ENCODE results near the gene NUP62.

NUP62 gene

GRCh38 chr19:49862391-49863253 is 66.7 kb downstream of the NUP62 start:
- Histone ChIP-seq H3K4me1 (peaks cover 10% of the 10 kb centered on the region), H3K4me3 (ENCODE audit: low read depth, low read length) (no peak overlapping the region), H3K79me2 (peaks cover 24% of the 10 kb centered on the region), H3K9me3 (ENCODE audit: control insufficient read depth, low read length) (no peaks in the 10 kb centered on the region), H3K27ac (no peak overlapping the region), H3K36me3 (ENCODE audit: control insufficient read depth, insufficient read depth, low read length) (no peaks in the 10 kb centered on the region), H3K9ac (no peak overlapping the region), H2AFZ (no peak overlapping the region), H3K4me2 (ENCODE audit: low read length) (no peak overlapping the region), H3K27me3 (ENCODE audit: control insufficient read depth, insufficient read depth, low read length) (no peaks in the 10 kb centered on the region)
- TF ChIP-seq CTCF (IDR thresholded peaks at IDR 0.05), result no peak

GRCh38 chr19:49861541-49862378 is 67.5 kb downstream of the NUP62 start:
- Histone ChIP-seq H3K79me2 (peaks cover 24% of the 10 kb centered on the region), H3K27ac (no peak overlapping the region), H3K4me2 (ENCODE audit: low read length) (no peak overlapping the region), H3K36me3 (ENCODE audit: control insufficient read depth, insufficient read depth, low read length) (no peaks in the 10 kb centered on the region), H3K4me1 (peaks cover 10% of the 10 kb centered on the region), H2AFZ (no peak overlapping the region), H3K9me3 (ENCODE audit: control insufficient read depth, low read length) (no peaks in the 10 kb centered on the region), H3K9ac (no peak overlapping the region), H3K27me3 (ENCODE audit: control insufficient read depth, insufficient read depth, low read length) (no peaks in the 10 kb centered on the region), H3K4me3 (ENCODE audit: low read depth, low read length) (no peak overlapping the region)
- no peak for TF ChIP-seq CTCF (IDR thresholded peaks at IDR 0.05)

- H3K36me3 ChIP-seq (ENCODE audit: control insufficient read depth, insufficient read depth, low read length), result no peaks in the 10 kb centered on the region
Observed at GRCh38 chr19:49861107-49861506, 68.2 kb downstream of the NUP62 start.

GRCh38 chr19:49860336-49861102 is 68.8 kb downstream of the NUP62 start:
- H3K79me2 ChIP-seq, result peaks cover 16% of the 10 kb centered on the region
- no peak overlapping the region for H3K9ac ChIP-seq
- no peak overlapping the region for H3K4me2 ChIP-seq (ENCODE audit: low read length)
- no peaks in the 10 kb centered on the region for H3K36me3 ChIP-seq (ENCODE audit: control insufficient read depth, insufficient read depth, low read length)
- H3K27me3 ChIP-seq (ENCODE audit: control insufficient read depth, insufficient read depth, low read length), result no peaks in the 10 kb centered on the region
- H3K4me1 ChIP-seq, result no peaks in the 10 kb centered on the region
- H3K4me3 ChIP-seq (ENCODE audit: low read depth, low read length), result no peak overlapping the region
- H2AFZ ChIP-seq, result no peak overlapping the region
- TF ChIP-seq CTCF (IDR thresholded peaks at IDR 0.05), result no peak
- no peaks in the 10 kb centered on the region for H3K9me3 ChIP-seq (ENCODE audit: control insufficient read depth, low read length)
- no peak overlapping the region for H3K27ac ChIP-seq

More at GRCh38 chr19:49861107-49861506, 68.2 kb downstream of the NUP62 start:
- no peaks in the 10 kb centered on the region for H3K9me3 ChIP-seq (ENCODE audit: control insufficient read depth, low read length)
- H3K27ac ChIP-seq, result no peak overlapping the region
- peaks cover 3% of the 10 kb centered on the region for H3K4me1 ChIP-seq
- no peak overlapping the region for H3K9ac ChIP-seq
- H3K4me3 ChIP-seq (ENCODE audit: low read depth, low read length), result no peak overlapping the region
- no peak overlapping the region for H3K4me2 ChIP-seq (ENCODE audit: low read length)
- no peaks in the 10 kb centered on the region for H3K27me3 ChIP-seq (ENCODE audit: control insufficient read depth, insufficient read depth, low read length)
- no peak overlapping the region for H2AFZ ChIP-seq
- TF ChIP-seq CTCF (IDR thresholded peaks at IDR 0.05), result no peak
- H3K79me2 ChIP-seq, result peaks cover 19% of the 10 kb centered on the region

Measured in parathyroid adenoma (tissue), 2 donors.